ENCODE measurements around the gene TXNDC17. TPM values are rescaled to one million over a fixed set of nuclear protein-coding genes. Genes with fewer than 3 reads are reported as not detected.

The TXNDC17 gene
- polyA plus RNA-seq, 1 experiment = 213 TPM

GRCh38 chr17:6670999-6671398 lies 30.1 kb downstream of the TXNDC17 start:
- POLR2A ChIA-PET = no interaction called here
- CTCF ChIA-PET = interaction anchor here (0.6 kb wide), 1 partner anchor 702 kb away, joined by 5 read pairs; no protein-coding TSS in a partner anchor
- peaks cover 20% of the 10 kb centered on the region for H3K27me3 ChIP-seq (ENCODE audit: control insufficient read depth, insufficient read depth, low read length)
- no peaks in the 10 kb centered on the region for H3K36me3 ChIP-seq (ENCODE audit: control insufficient read depth, insufficient read depth, low read length)
- H3K4me3 ChIP-seq (ENCODE audit: low read depth, low read length) = no peak overlapping the region
- no peak for TF ChIP-seq CTCF (IDR thresholded peaks at IDR 0.05; ENCODE audit: insufficient read depth, low read depth, low read length)
- DNase-seq (ENCODE audit: low read depth) = no peak

- POLR2A ChIA-PET = no interaction called here
- Histone ChIP-seq H3K27me3 (ENCODE audit: control insufficient read depth, insufficient read depth, low read length) (peaks cover 20% of the 10 kb centered on the region), H3K4me3 (ENCODE audit: low read depth, low read length) (no peak overlapping the region), H3K36me3 (ENCODE audit: control insufficient read depth, insufficient read depth, low read length) (no peaks in the 10 kb centered on the region)
- no peak for DNase-seq (ENCODE audit: low read depth)
- CTCF ChIA-PET = interaction anchor here (1.0 kb wide), 1 partner anchor 172 kb away, joined by 4 read pairs; no protein-coding TSS in a partner anchor
- no peak for TF ChIP-seq CTCF (IDR thresholded peaks at IDR 0.05; ENCODE audit: insufficient read depth, low read depth, low read length)
These were observed 30.6 kb downstream of the TXNDC17 start for GRCh38 chr17:6671431-6671830.

GRCh38 chr17:6674586-6674985 lies 33.7 kb downstream of the TXNDC17 start:
- DNase-seq (ENCODE audit: low read depth) = no peak
- TF ChIP-seq CTCF (IDR thresholded peaks at IDR 0.05; ENCODE audit: insufficient read depth, low read depth, low read length) = no peak
- ChIA-PET POLR2A (no interaction called here), CTCF (interaction anchor here (1.2 to 1.6 kb wide), 2 partner anchors 8 to 330 kb away, joined by 4 read pairs; no protein-coding TSS in a partner anchor)
- H3K27me3 ChIP-seq (ENCODE audit: control insufficient read depth, insufficient read depth, low read length) = peaks cover 5% of the 10 kb centered on the region
- no peak overlapping the region for H3K4me3 ChIP-seq (ENCODE audit: low read depth, low read length)
- no peaks in the 10 kb centered on the region for H3K36me3 ChIP-seq (ENCODE audit: control insufficient read depth, insufficient read depth, low read length)

GRCh38 chr17:6675201-6675825 lies 34.5 kb downstream of the TXNDC17 start:
- Histone ChIP-seq H3K27me3 (ENCODE audit: control insufficient read depth, insufficient read depth, low read length) (peaks cover 5% of the 10 kb centered on the region), H3K36me3 (ENCODE audit: control insufficient read depth, insufficient read depth, low read length) (no peaks in the 10 kb centered on the region), H3K4me3 (ENCODE audit: low read depth, low read length) (no peak overlapping the region)
- ChIA-PET CTCF (interaction anchor here (1.2 kb wide), 1 partner anchor 9 kb away, joined by 4 read pairs; no protein-coding TSS in a partner anchor), POLR2A (no interaction called here)
- no peak for TF ChIP-seq CTCF (IDR thresholded peaks at IDR 0.05; ENCODE audit: insufficient read depth, low read depth, low read length)
- no peak for DNase-seq (ENCODE audit: low read depth)

- peaks cover 5% of the 10 kb centered on the region for H3K27me3 ChIP-seq (ENCODE audit: control insufficient read depth, insufficient read depth, low read length)
- no peak overlapping the region for H3K4me3 ChIP-seq (ENCODE audit: low read depth, low read length)
- no peak for TF ChIP-seq CTCF (IDR thresholded peaks at IDR 0.05; ENCODE audit: insufficient read depth, low read depth, low read length)
- ChIA-PET CTCF (interaction anchor here (0.6 to 5.1 kb wide), 3 partner anchors 11 to 345 kb away, joined by 3 to 29 read pairs (median 5); no protein-coding TSS in a partner anchor), POLR2A (no interaction called here)
- DNase-seq (ENCODE audit: low read depth) = no peak
- H3K36me3 ChIP-seq (ENCODE audit: control insufficient read depth, insufficient read depth, low read length) = no peaks in the 10 kb centered on the region
These were observed 35.9 kb downstream of the TXNDC17 start for GRCh38 chr17:6676802-6677157.
